GM23338 (cell line): ENCODE data around the gene MMP24OS. TPM values are rescaled to one million over a fixed set of nuclear protein-coding genes. Genes with fewer than 3 reads are reported as not detected.

Source experiments
- ATAC-seq: fragments of 200-7000 bp; cut with Tn5 transposase; 3 replicates; pipeline ENCODE4 v1.9.1; 2020
- DNase-seq: peaks from one replicate; pipeline ENCODE4 v3.0.0-alpha.2; 2015; ENCODE audit warnings: low spot score
- H2AFZ ChIP-seq: fragments of 200-600 bp; sonication (generic); 2 replicates; pipeline ENCODE4 v1.8.0; 2016; ENCODE audit warnings: antibody characterized with exemption, mild to moderate bottlenecking, moderate library complexity
- H3F3A ChIP-seq: fragments of 200-600 bp; sonication (generic); replicated peaks from 2 replicates; pipeline ENCODE4 v1.8.0; 2017; ENCODE audit warnings: antibody characterized with exemption, mixed run types, low read depth
- H3K27ac ChIP-seq: fragments of 200-600 bp; sonication (generic); 2 replicates; pipeline ENCODE4 v1.6.1; 2016; ENCODE audit warnings: low read depth
- H3K27me3 ChIP-seq: fragments of 200-600 bp; sonication (generic); 2 replicates; pipeline ENCODE4 v1.8.0; 2016; ENCODE audit warnings: mild to moderate bottlenecking, mixed run types, moderate library complexity; ENCODE audit not compliant: insufficient read depth
- H3K36me3 ChIP-seq: fragments of 200-600 bp; sonication (generic); 2 replicates; pipeline ENCODE4 v1.8.0; 2016; ENCODE audit warnings: mild to moderate bottlenecking; ENCODE audit not compliant: insufficient read depth
- H3K4me1 ChIP-seq: fragments of 200-600 bp; sonication (generic); 2 replicates; pipeline ENCODE4 v1.8.0; 2016; ENCODE audit warnings: mild to moderate bottlenecking, moderate library complexity; ENCODE audit not compliant: insufficient read depth
- H3K4me2 ChIP-seq: fragments of 200-600 bp; sonication (generic); 2 replicates; pipeline ENCODE4 v1.7.1; 2017; ENCODE audit warnings: mixed run types
- H3K4me3 ChIP-seq: fragments of 200-600 bp; sonication (generic); 2 replicates; pipeline ENCODE4 v1.6.1; 2016; ENCODE audit warnings: mixed run types
- H3K79me2 ChIP-seq: fragments of 200-600 bp; sonication (generic); replicated peaks from 2 replicates; pipeline ENCODE4 v1.8.0; 2017; ENCODE audit warnings: mild to moderate bottlenecking; ENCODE audit not compliant: insufficient read depth
- H3K9me2 ChIP-seq: fragments of 200-600 bp; sonication (generic); 2 replicates; pipeline ENCODE4 v1.8.0; 2017; ENCODE audit not compliant: insufficient read depth
- H4K20me1 ChIP-seq: fragments of 200-600 bp; sonication (generic); replicated peaks from 2 replicates; pipeline ENCODE4 v1.8.0; 2017; ENCODE audit warnings: mild to moderate bottlenecking; ENCODE audit not compliant: insufficient read depth
- H3K27ac Mint-ChIP-seq: 2 replicates; pipeline ENCODE4 v1.8.0; 2020; ENCODE audit warnings: inconsistent platforms, mild to moderate bottlenecking, moderate library complexity, mixed read lengths
- H3K27me3 Mint-ChIP-seq: 3 replicates; pipeline ENCODE4 v1.8.0; 2022; ENCODE audit warnings: low read depth, mild to moderate bottlenecking, moderate library complexity, mixed read lengths, inconsistent platforms; ENCODE audit not compliant: insufficient read depth, poor library complexity
- H3K36me3 Mint-ChIP-seq: 3 replicates; pipeline ENCODE4 v1.8.0; 2021; ENCODE audit warnings: low read depth, mild to moderate bottlenecking, inconsistent platforms, moderate library complexity, mixed read lengths
- H3K4me1 Mint-ChIP-seq: 3 replicates; pipeline ENCODE4 v1.8.0; 2020; ENCODE audit warnings: mild to moderate bottlenecking, inconsistent platforms, mixed read lengths
- H3K4me3 Mint-ChIP-seq: 3 replicates; pipeline ENCODE4 v1.8.0; 2021; ENCODE audit warnings: moderate library complexity, mild to moderate bottlenecking, inconsistent platforms, mixed read lengths
- H3K9me3 Mint-ChIP-seq: 3 replicates; pipeline ENCODE4 v1.8.0; 2020; ENCODE audit warnings: moderate library complexity, mild to moderate bottlenecking, inconsistent platforms, mixed read lengths
- CTCF ChIP-seq, 2 experiments: fragments of 200-600 bp in 1 of 2; sonication (generic) in 1 of 2; conservative IDR thresholded peaks; 2 replicates each; pipeline versions ENCODE4 v1.5.1 to v1.6.1; 2016 to 2017; ENCODE audit warnings: antibody characterized with exemption in 2 of 2, low read depth in 2 of 2, mild to moderate bottlenecking in 2 of 2, moderate library complexity in 1 of 2
- ETS1 ChIP-seq: IDR thresholded peaks from 2 replicates; pipeline ENCODE4 v1.6.1; 2016; ENCODE audit warnings: antibody characterized with exemption
- JUNB ChIP-seq: IDR thresholded peaks from one replicate; pipeline ENCODE4 v1.6.1; 2016; ENCODE audit warnings: antibody characterized with exemption; ENCODE audit not compliant: unreplicated experiment
- NANOG ChIP-seq: IDR thresholded peaks from 2 replicates; pipeline ENCODE4 v1.6.1; 2016; ENCODE audit warnings: antibody characterized with exemption, borderline replicate concordance
- STAT1 ChIP-seq: IDR thresholded peaks from one replicate; pipeline ENCODE4 v1.6.1; 2016; ENCODE audit warnings: antibody characterized with exemption; ENCODE audit not compliant: unreplicated experiment
- ZNF331 ChIP-seq: fragments of 250-450 bp; sonication (Bioruptor Pico); IDR thresholded peaks from 2 replicates; pipeline ENCODE4 v1.5.0; 2020; ENCODE audit warnings: low read depth, mild to moderate bottlenecking, moderate library complexity
- polyA plus RNA-seq: library from polyadenylated mRNA; unstranded; fragments of >200 nt; fragmentation: Nextera tagmentation; extraction: Ambion mirVana; gene quantifications from 2 replicates; pipeline ENCODE4 v1.2.1, GENCODE V29; 2016
- total RNA-seq: library from RNA; depleted of rRNA; stranded (reverse); fragments of >200 nt; shearing (Covaris generic); gene quantifications from 2 replicates; pipeline ENCODE4 v1.2.3, GENCODE V29; 2014
- TF ChIP-seq, protein P1 (sequence below): IDR thresholded peaks from one replicate; pipeline ENCODE4 v1.6.1; 2018; ENCODE audit warnings: antibody characterized with exemption; ENCODE audit not compliant: unreplicated experiment
- TF ChIP-seq, protein P2 (sequence below): fragments of 250-450 bp; sonication (Bioruptor Pico); IDR thresholded peaks from 2 replicates; pipeline ENCODE4 v1.5.0; 2020; ENCODE audit warnings: mild to moderate bottlenecking, moderate library complexity

Gene MMP24OS
- total and polyA plus RNA-seq, 2 experiments from 2014 or later = 10.5 to 25.4 TPM

- Histone ChIP-seq H3K4me1 (peaks cover 12% of the 10 kb centered on the region; the same call in 1 of the 2 replicates), H3K4me2 (no peak overlapping the region), H3K27me3 (no peaks in the 10 kb centered on the region), H4K20me1 (peaks cover 24% of the 10 kb centered on the region; the same call in 1 of the 2 replicates), H3K79me2 (peaks cover 41% of the 10 kb centered on the region), H3F3A (peaks cover 43% of the 10 kb centered on the region), H3K36me3 (peaks cover 18% of the 10 kb centered on the region), H3K9me2 (no peaks in the 10 kb centered on the region), H3K27ac (0 out of 2 replicates have a peak overlapping the region, but pooled peaks have one; percentile 50), H2AFZ (no peak overlapping the region), H3K4me3 (no peak overlapping the region)
- ATAC-seq = no peak
- Mint-ChIP-seq H3K9me3 (no peaks in the 10 kb centered on the region; the same call in 2 of the 3 replicates), H3K4me3 (no peak overlapping the region), H3K27me3 (peaks cover 33% of the 10 kb centered on the region), H3K36me3 (peaks cover 60% of the 10 kb centered on the region), H3K27ac (no peak overlapping the region), H3K4me1 (peaks cover 22% of the 10 kb centered on the region)
- DNase-seq = no peak
- TF ChIP-seq NANOG = no peak
- TF ChIP-seq ETS1 = no peak
- TF ChIP-seq CTCF (conservative IDR thresholded peaks at IDR 0.05; ENCODE audit: low read depth in 2 of 2) = no peak
Measured at GRCh38 chr20:35281506-35282101, 3.7 kb upstream of the MMP24OS start.

DNA sequence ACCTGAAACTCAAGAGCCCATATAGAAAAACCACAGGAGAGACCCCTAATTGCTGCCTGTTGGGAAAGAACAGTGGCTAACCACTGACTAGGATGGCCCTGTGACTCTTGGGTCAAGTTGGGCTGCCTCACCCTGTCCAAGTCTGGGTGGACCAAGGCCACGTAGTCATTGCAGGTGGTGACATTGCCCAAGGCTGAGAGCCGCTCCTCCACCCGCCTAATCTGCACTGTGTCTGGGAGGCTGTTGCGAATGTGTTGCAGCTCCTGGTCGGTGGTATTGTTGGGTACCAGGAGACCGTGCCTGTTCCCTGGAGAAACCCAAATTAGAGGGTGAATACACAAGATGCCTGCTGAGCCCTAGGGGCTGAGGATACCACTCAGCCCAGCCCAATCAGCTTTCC is 2.6 kb upstream of the MMP24OS start:
- no peak overlapping the region for H3K27ac Mint-ChIP-seq
- H3K27me3 Mint-ChIP-seq = peaks cover 38% of the 10 kb centered on the region
- no peak overlapping the region for H3K4me3 ChIP-seq
- H4K20me1 ChIP-seq = peaks cover 24% of the 10 kb centered on the region; the same call in 1 of the 2 replicates
- no peak overlapping the region for H3K4me2 ChIP-seq
- H3K4me3 Mint-ChIP-seq = no peak overlapping the region
- peaks cover 18% of the 10 kb centered on the region for H3K36me3 ChIP-seq
- H2AFZ ChIP-seq = no peak overlapping the region
- H3K79me2 ChIP-seq = peaks cover 41% of the 10 kb centered on the region
- DNase-seq (no peak), ATAC-seq (no peak)
- peaks cover 20% of the 10 kb centered on the region for H3K4me1 Mint-ChIP-seq
- no peaks in the 10 kb centered on the region for H3K27me3 ChIP-seq
- peaks cover 16% of the 10 kb centered on the region; the same call in 1 of the 2 replicates for H3K4me1 ChIP-seq
- no peaks in the 10 kb centered on the region; the same call in 2 of the 3 replicates for H3K9me3 Mint-ChIP-seq
- no peaks in the 10 kb centered on the region for H3K9me2 ChIP-seq
- peaks cover 45% of the 10 kb centered on the region for H3F3A ChIP-seq
- peak overlapping the region; percentile 26; the same call in 1 of the 2 replicates for H3K27ac ChIP-seq
- peaks cover 60% of the 10 kb centered on the region for H3K36me3 Mint-ChIP-seq
- TF ChIP-seq STAT1 (no peak), JUNB (no peak), ZNF331 (no peak)
- TF ChIP-seq, protein P1, sequence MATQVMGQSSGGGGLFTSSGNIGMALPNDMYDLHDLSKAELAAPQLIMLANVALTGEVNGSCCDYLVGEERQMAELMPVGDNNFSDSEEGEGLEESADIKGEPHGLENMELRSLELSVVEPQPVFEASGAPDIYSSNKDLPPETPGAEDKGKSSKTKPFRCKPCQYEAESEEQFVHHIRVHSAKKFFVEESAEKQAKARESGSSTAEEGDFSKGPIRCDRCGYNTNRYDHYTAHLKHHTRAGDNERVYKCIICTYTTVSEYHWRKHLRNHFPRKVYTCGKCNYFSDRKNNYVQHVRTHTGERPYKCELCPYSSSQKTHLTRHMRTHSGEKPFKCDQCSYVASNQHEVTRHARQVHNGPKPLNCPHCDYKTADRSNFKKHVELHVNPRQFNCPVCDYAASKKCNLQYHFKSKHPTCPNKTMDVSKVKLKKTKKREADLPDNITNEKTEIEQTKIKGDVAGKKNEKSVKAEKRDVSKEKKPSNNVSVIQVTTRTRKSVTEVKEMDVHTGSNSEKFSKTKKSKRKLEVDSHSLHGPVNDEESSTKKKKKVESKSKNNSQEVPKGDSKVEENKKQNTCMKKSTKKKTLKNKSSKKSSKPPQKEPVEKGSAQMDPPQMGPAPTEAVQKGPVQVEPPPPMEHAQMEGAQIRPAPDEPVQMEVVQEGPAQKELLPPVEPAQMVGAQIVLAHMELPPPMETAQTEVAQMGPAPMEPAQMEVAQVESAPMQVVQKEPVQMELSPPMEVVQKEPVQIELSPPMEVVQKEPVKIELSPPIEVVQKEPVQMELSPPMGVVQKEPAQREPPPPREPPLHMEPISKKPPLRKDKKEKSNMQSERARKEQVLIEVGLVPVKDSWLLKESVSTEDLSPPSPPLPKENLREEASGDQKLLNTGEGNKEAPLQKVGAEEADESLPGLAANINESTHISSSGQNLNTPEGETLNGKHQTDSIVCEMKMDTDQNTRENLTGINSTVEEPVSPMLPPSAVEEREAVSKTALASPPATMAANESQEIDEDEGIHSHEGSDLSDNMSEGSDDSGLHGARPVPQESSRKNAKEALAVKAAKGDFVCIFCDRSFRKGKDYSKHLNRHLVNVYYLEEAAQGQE = no peak
- TF ChIP-seq, protein P2, sequence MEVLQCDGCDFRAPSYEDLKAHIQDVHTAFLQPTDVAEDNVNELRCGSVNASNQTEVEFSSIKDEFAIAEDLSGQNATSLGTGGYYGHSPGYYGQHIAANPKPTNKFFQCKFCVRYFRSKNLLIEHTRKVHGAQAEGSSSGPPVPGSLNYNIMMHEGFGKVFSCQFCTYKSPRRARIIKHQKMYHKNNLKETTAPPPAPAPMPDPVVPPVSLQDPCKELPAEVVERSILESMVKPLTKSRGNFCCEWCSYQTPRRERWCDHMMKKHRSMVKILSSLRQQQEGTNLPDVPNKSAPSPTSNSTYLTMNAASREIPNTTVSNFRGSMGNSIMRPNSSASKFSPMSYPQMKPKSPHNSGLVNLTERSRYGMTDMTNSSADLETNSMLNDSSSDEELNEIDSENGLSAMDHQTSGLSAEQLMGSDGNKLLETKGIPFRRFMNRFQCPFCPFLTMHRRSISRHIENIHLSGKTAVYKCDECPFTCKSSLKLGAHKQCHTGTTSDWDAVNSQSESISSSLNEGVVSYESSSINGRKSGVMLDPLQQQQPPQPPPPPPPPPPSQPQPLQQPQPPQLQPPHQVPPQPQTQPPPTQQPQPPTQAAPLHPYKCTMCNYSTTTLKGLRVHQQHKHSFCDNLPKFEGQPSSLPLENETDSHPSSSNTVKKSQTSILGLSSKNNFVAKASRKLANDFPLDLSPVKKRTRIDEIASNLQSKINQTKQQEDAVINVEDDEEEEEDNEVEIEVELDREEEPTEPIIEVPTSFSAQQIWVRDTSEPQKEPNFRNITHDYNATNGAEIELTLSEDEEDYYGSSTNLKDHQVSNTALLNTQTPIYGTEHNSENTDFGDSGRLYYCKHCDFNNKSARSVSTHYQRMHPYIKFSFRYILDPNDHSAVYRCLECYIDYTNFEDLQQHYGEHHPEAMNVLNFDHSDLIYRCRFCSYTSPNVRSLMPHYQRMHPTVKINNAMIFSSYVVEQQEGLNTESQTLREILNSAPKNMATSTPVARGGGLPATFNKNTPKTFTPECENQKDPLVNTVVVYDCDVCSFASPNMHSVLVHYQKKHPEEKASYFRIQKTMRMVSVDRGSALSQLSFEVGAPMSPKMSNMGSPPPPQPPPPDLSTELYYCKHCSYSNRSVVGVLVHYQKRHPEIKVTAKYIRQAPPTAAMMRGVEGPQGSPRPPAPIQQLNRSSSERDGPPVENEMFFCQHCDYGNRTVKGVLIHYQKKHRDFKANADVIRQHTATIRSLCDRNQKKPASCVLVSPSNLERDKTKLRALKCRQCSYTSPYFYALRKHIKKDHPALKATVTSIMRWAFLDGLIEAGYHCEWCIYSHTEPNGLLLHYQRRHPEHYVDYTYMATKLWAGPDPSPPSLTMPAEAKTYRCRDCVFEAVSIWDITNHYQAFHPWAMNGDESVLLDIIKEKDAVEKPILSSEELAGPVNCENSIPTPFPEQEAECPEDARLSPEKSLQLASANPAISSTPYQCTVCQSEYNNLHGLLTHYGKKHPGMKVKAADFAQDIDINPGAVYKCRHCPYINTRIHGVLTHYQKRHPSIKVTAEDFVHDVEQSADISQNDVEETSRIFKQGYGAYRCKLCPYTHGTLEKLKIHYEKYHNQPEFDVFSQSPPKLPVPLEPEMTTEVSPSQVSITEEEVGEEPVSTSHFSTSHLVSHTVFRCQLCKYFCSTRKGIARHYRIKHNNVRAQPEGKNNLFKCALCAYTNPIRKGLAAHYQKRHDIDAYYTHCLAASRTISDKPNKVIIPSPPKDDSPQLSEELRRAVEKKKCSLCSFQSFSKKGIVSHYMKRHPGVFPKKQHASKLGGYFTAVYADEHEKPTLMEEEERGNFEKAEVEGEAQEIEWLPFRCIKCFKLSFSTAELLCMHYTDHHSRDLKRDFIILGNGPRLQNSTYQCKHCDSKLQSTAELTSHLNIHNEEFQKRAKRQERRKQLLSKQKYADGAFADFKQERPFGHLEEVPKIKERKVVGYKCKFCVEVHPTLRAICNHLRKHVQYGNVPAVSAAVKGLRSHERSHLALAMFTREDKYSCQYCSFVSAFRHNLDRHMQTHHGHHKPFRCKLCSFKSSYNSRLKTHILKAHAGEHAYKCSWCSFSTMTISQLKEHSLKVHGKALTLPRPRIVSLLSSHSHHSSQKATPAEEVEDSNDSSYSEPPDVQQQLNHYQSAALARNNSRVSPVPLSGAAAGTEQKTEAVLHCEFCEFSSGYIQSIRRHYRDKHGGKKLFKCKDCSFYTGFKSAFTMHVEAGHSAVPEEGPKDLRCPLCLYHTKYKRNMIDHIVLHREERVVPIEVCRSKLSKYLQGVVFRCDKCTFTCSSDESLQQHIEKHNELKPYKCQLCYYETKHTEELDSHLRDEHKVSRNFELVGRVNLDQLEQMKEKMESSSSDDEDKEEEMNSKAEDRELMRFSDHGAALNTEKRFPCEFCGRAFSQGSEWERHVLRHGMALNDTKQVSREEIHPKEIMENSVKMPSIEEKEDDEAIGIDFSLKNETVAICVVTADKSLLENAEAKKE (CRISPR knock-in tag) = no peak
